GM20431 (cell line): ENCODE measurements around the gene CDH11.

Experiments
- in situ Hi-C: fragments of 300-500 bp; cut with MseI, MboI; formaldehyde crosslinking; loops from one replicate; pipeline ENCODE4 v1.15.0; 2020; ENCODE audit warnings: low sequenced_read_pairs; ENCODE audit not compliant: unreplicated experiment

Gene CDH11, protein sequence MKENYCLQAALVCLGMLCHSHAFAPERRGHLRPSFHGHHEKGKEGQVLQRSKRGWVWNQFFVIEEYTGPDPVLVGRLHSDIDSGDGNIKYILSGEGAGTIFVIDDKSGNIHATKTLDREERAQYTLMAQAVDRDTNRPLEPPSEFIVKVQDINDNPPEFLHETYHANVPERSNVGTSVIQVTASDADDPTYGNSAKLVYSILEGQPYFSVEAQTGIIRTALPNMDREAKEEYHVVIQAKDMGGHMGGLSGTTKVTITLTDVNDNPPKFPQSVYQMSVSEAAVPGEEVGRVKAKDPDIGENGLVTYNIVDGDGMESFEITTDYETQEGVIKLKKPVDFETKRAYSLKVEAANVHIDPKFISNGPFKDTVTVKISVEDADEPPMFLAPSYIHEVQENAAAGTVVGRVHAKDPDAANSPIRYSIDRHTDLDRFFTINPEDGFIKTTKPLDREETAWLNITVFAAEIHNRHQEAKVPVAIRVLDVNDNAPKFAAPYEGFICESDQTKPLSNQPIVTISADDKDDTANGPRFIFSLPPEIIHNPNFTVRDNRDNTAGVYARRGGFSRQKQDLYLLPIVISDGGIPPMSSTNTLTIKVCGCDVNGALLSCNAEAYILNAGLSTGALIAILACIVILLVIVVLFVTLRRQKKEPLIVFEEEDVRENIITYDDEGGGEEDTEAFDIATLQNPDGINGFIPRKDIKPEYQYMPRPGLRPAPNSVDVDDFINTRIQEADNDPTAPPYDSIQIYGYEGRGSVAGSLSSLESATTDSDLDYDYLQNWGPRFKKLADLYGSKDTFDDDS

DNA sequence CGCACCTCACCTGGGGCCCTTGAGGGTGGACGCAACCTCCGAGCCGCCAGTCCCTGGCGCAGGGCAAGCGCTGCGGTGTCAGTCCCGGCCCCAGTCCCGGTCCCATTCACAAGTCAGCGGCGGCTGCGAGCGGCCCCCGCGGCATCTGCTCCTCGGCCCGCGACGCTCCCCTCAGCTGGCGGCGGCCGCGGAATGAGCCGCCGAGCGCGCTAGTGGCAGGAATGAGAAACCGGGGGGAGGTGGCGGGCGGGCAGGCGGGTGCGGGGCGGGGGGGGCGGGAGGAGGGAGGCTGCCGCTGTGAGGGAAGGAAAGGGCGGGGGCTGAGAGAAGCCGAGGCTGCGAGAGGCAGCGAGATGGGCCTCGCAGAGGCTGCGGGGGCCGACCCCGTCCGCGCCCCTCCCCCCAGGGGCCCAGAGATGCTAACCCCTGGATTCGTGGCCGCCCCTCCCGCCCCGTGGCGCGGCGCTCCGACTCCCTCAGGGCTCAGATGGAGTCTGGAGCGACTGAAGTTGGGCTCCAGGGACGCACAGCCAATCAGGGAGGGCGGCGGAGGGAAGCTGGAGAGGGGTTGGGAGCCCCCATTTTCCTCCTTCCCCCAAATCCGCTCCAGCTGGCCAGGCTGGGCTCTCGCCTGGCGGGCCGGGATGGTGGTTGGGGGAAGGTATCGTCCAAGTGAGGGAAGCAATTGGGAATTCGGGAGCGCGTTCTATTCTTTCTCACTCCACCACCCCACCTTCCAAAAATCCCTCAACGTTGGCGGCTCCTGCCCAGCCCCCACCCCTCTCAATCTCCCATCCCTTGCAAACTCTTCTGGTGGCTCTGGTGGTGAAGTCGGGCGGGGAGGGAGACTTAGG lies at the start of gene CDH11:
Gene CDH11 (minus strand): TSS at position 194 of the 854 bp plus-strand sequence. CDS start 117,194 bp downstream, outside the sequence.
- in situ Hi-C loops = loop anchor here (25.0 kb wide), 1 partner anchor 1760 kb away; no protein-coding TSS in a partner anchor

DNA sequence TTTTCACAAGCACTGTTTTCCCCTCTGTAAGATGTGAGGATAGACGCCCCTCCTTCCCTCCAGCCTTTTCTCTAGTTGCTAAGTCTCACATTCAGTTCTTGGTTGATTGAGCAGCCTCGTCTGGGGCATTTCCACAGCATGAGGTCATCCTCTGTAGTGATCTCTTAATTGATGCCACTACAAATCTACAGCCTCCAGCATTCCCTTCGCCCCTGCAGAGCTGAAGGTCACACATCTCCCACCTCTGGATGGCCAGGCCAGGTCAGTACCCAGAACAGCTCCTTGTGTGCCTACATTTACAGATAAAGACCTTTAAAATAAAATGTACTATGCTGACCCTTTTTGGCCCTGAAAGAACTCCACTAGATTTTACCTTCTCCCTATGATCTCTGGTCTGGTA lies 32.5 kb upstream of the CDH11 start:
- in situ Hi-C loops = no loop called here

DNA sequence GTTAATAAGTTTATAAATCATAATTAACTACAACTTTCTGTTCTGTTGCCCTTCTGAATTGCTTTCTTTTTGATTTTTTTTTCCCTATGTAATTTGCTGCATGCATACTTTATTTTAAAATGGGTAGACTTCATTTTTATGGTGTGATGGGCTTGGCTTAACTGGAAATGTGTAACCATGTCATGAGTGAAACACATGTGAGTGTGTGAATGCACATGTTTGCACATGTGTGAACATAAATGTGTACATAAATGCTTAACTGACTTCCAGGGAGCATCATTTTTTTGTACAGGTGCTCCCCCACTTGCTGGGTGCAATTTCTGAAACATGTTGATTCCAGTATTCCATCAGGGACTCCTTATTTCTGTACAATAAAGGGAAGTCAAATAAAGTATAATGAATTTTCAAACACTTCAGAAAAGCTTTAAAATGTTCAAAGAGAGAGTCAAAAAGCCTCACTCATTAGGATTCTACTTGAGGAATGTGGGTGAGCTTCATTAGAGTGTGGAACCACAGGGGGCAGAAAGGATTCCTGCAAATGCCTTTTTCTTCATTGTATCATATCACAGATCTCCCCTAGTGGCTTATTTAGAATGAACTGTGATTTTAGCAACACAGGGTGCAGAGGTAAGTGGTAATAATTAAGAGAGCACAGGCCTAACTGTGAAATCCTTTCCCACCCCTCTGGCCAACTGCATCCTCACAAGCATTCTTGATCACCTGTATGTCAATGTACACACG lies 31.7 kb upstream of the CDH11 start:
- in situ Hi-C loops = no loop called here

DNA sequence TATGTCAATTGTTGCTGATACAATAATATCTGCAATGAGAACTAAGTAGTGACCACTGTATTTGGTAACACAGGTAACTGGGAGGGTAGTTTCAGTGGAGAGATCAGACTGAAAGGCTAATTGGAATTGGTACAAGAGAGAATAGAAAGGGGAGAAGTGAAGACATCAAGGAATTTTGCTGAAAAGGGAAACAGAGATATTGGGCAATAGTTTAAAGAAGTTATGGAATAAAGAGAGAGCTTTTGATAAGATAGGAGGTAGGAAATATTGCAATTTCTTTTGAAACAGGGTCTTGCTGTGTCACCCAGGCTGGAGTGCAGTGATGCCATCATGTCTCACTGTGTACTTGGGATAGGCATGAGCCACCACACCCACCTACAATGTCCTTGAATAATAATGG lies 26.9 kb upstream of the CDH11 start:
- in situ Hi-C loops = no loop called here

DNA sequence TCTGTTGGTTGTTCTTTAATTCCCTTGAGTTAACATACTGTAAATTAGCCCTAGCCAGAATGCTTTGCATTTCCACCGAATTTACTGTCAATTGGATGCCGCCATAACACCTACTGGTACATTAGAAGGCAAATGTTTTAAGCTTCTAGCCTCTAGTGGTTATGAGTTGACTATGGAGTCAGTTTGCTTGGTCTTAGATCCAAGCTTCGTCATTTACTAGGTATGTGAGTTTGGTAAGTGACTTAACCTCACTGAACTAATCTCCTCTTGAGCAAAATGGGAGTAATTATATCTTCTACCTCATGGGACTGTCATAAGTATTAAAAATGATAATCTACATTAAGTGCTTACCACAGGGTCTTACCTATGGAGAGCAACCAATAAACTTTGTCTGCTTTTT lies 20.4 kb upstream of the CDH11 start:
- in situ Hi-C loops = no loop called here

DNA sequence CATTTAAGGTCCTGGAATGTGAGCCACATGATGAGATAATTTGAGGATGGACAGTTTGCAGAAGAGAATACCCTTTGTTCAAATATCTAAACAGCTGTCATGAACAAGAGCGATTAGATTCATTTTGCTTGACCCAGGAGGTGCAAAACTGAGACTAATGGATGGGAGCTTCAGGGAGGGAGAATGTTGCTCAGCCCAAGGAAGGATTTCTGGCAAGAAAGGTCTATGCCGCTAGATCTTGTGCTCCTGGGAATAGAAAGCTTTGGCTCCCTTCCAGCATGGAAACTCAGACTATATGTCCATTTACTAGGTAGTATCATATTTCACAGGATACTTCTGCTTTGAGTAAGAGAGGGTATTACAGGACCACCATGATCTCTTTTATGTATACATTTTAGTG lies 14.8 kb upstream of the CDH11 start:
- in situ Hi-C loops = no loop called here

DNA sequence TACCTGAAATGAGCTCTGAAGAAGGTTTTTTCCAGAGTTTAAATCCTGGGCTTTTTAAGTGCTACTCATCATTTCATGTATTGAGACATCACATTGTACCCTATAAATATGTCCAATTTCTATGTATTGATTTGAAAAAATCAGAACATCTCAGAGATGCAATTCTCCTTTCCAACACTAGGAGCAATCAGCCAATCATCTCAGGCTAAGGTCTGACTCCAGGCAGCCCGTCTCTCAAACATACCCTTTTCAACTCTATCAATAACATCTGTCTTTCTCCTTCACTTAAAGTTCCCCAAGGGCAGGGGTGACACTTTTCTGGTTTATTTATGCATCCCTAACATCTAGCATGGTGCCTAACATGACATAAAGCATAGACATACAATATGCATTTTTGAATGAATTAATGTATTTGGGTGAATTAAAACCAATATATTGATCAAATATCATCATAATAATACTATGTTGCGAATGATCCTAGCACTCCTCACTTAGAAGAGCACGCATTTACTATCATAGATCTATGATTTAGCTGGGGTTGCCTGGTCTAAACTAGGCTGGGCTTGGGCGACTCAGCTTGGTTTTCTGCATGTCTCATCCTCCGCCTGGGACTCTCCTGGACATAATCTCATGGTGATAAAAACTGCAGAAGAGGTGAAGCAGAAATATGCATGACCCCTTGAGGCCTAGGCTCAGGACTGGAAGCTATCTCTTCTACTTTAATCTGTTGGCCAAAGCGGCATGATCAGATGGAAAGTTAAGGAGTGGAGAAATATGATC lies 5.2 kb upstream of the CDH11 start:
- in situ Hi-C loops = no loop called here

DNA sequence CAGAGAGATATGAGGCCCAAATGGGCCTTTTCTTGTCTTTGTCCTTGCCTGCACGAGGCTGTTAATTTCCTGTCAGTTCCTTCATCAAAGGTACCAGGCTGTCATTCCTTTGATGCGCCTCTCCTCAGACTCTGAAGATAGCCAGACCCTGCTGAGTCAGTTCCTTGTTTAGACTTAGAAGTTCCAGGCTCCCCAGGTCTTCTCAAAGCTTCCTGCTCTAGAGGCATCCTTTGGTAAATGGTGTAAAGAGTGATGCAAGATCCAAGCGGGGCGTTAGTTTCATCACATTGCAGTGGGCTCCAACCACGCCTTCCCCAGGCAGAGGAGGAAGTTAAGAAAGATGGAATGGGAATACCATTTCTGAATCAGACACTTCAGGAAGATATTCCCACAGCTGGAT lies 4.0 kb upstream of the CDH11 start:
- in situ Hi-C loops = no loop called here

DNA sequence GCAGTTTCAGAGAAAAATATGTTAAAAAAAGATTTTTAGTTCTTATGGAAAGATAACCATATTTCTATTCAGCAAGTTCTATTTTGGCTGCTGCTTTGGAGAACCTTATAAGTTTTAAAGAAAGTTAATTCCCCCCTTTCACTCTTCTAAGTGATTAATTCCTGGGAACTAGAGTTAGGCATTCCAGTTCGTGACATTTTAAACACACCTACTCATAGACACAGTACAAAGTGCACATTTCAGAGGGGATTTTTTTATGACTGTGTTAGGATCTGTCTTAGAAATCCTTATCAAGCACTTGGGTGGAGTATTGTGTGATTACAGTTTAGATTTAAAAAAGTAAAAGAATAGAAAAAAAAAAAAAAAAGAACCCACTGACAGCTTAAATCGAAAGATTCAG lies 3.5 kb upstream of the CDH11 start:
- in situ Hi-C loops = no loop called here

DNA sequence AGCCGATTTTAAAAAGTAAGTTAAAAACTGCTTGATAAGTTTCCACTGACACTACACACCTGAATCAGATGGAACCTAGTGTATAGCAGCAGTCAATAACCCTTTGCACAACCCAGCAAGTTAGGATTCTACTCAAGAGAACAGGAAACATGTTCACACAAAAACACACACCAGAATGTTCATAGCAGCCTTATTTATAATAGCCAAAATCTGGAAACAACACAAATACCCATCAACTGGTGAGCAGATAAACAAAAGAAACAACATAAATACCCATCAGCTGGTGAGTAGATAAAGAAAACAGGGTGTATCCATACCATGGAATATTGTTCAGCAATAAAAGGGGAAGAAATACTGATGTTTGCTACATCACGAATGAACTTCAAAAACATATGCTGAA lies 2.7 kb upstream of the CDH11 start:
- in situ Hi-C loops = loop anchor here (25.0 kb wide), 1 partner anchor 1762 kb away; no protein-coding TSS in a partner anchor

DNA sequence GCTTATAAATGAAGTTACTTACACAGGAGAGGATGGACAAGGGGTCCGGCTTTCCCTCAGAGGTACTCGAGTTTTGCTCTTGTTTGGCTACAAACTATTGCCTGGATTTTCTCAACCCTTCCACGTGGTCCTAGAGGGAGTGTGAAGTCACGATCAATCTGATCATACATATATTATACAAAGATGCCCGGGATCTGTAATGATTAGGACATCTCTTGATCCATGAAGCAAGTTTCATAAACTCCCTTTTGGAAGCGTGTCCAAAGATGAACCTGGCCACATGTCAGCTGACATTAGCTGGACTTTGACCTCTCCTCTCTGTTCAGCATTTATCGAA lies 2.3 kb upstream of the CDH11 start:
- in situ Hi-C loops = loop anchor here (25.0 kb wide), 1 partner anchor 1762 kb away; no protein-coding TSS in a partner anchor

DNA sequence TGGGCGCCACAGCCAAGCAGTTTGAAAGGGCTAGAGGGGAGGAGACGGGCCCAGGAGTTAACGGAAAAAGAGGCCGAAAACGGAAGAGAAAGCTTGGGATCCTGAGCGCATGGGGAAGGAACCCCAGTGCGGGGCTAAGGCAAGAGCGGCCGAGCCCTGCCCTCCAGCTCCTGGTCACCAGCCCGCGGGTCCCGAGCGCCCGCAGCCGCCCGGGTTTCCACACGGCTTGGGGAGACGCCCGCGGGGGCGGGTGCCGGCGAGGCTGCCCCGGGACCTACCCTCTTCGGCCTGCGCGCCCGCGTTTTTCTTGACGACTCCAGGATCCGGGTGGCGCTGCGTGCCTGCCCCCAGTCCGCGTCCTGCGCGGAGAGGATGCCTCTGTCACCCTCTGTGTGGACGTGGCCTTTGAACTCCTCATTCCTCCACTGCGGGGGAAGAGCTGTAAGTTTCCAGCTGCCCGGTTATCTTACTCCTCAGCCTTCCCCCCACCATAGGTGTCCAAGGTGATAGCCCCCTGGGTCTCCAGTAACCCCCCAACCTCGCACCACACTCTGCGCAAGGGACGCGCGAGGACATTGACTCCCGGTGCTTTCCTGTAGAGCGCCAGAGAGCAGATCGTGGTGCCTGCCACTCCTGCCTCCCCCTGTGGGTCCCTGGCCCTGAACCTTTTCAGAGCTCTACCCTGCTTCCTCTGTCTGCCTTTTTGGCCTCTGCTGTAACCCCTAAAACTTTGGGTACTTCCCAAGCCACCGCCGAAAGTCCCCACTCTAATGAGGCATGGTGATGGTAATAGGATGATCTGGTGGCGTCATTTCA lies 1.7 kb upstream of the CDH11 start:
- in situ Hi-C loops = loop anchor here (25.0 kb wide), 1 partner anchor 1761 kb away; no protein-coding TSS in a partner anchor

DNA sequence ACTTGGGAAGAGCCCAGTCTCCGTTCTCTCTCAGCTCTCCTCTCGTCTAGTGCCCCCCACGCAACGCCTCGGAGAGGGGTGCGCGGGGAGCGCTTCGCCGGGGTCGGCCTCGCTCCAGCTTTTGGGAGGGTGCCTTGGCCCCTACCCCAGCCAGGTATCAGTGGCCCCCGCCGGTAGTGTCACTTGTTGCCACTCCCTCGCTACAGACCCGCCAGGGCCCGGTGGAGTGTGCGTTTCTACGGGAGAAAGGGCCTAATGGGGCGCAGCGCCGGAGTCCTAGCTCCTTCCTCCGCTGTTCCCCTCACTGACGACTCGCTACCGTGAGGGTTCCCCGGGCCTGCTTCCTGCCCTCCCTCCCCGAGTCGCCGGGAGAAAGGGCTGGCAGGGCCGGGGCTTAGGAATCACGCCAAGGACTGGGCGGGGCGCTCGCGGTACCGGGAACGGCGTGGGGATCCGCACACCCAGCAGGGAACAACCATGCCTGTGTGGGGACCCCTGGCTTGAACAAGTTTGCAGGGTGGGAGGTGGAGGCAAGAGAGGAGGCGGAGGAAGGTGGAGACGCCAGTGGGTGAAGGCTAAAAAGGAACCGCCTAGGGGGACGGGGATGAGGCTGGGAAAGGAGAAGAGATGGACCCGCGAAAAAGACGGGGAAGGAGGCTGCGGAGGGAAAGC lies 997 bp upstream of the CDH11 start:
- in situ Hi-C loops = loop anchor here (25.0 kb wide), 1 partner anchor 1761 kb away; no protein-coding TSS in a partner anchor

DNA sequence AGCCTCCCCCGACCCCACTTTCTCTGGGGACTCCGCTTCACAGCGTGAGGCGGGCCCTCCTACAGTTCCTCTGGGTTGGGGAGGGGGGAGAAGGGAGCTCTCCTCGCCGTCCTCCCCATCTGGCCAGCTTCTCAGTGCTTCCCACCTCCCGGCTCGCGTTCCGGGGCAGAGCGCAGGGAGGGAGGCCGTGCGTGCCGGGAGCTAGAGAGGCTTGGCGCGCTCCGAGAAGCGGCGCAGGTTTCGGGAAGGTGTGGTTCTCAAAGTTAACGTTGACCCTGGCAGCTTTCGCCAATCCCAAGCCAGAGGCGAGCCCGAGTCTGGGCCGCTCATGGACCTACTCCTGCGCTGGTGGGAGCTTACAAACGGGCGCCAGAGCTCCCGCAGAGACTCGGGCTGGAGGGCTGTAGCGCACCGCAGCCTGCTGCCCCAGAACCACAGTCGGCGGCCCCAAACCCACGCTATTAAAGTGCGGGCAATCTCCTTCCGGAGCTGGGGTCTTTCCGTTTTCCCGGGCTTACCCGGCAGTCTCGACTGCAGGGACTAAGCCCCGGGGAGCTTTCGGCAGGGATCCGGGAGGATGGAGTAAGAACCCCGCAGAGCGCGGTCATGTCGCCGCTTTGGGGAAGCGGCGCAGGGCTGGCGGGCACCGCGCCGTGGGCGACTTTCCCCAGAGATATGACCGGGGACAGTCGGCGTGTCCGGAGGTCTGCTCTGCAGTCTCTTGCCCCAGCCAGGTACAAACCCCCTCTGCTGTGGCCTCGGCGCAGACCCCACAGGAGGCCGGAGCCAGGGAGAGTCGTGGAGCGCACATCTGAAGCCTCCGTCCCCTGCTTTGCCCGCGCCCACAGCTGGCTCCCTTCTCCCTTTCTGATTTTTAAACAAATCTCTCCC lies 787 bp downstream of the CDH11 start:
- in situ Hi-C loops = loop anchor here (25.0 kb wide), 1 partner anchor 1759 kb away; no protein-coding TSS in a partner anchor

DNA sequence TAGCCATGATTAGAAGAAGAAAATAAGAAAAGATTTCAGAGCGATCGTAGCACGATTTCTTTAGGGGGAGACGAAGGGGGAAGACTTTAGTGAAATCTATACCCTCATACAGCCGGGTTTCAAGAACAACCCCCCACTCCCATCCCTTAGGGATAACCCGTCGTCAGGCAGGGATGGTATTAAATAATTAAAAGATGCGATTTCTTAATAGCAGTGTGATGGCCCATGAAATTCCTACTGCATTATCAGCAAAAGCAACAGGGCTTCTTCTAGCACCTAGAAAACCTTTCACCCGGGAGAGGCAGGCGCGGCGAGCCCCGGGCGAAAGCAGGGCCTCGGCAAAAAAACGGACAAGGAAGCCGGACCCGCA lies 1.4 kb downstream of the CDH11 start:
- in situ Hi-C loops = loop anchor here (25.0 kb wide), 1 partner anchor 1758 kb away; no protein-coding TSS in a partner anchor

DNA sequence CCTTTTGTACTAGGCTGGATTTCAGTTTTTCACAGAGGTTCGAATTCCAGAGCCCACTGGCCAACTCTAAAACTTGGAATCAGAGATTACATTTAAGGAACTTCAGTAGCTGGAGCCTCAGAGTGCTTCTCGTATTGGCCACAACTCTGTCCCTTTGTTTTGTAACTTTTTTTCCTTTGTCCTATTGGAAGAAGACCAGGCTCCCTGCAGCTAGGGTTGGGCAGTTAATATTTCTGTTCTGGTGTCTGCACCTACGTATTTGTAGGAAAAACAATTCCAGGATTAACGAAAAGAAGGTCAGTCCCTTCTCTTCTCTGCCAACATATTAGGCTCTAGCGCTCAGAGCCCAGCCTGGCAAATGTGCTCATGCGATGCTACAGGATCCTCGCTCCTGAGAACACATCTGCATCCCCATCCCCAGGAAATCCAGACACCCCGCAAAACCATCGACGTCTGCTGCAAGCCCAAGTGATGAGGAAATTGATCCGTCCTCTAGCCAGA lies 1.9 kb downstream of the CDH11 start:
- in situ Hi-C loops = loop anchor here (25.0 kb wide), 1 partner anchor 1758 kb away; no protein-coding TSS in a partner anchor
